Measurements from ENCODE around the gene NRROS. TPM values are rescaled to one million over a fixed set of nuclear protein-coding genes. Genes with fewer than 3 reads are reported as not detected.

NRROS gene
- total RNA-seq, 1 donor, result 0.72 TPM

GRCh38 chr3:196700801-196701200 is 61.3 kb downstream of the NRROS start:
- no peaks in the 10 kb centered on the region for H4K20me1 ChIP-seq (ENCODE audit: insufficient read depth, low read length)

GRCh38 chr3:196706327-196706726 is 66.8 kb downstream of the NRROS start:
- no peaks in the 10 kb centered on the region for H3K9me3 ChIP-seq (ENCODE audit: low read depth, low read length)
- no peaks in the 10 kb centered on the region for H3K36me3 ChIP-seq (ENCODE audit: insufficient read depth, low read length)
- H4K20me1 ChIP-seq (ENCODE audit: insufficient read depth, low read length), result no peaks in the 10 kb centered on the region
- H3K27ac ChIP-seq (ENCODE audit: low read depth, low read length), result no peak overlapping the region
- peaks cover 3% of the 10 kb centered on the region for H3K4me1 ChIP-seq (ENCODE audit: insufficient read depth, low read length)
- peaks cover 3% of the 10 kb centered on the region for H3K27me3 ChIP-seq (ENCODE audit: insufficient read depth, low read length)
- no peak for TF ChIP-seq CTCF (IDR thresholded peaks at IDR 0.05; ENCODE audit: extremely low read depth, low read depth, low read length)
- no peak overlapping the region for H2AFZ ChIP-seq (ENCODE audit: low read length)
- H3K4me3 ChIP-seq (ENCODE audit: insufficient read depth, low read length), result no peak overlapping the region
- no peak for DNase-seq (ENCODE audit: insufficient read length, low spot score, missing footprints)
- H3K79me2 ChIP-seq (ENCODE audit: insufficient read depth, low read length), result no peaks in the 10 kb centered on the region
- H3K4me2 ChIP-seq (ENCODE audit: insufficient read depth, low read length), result no peak overlapping the region

More at GRCh38 chr3:196700801-196701200, 61.3 kb downstream of the NRROS start:
- Histone ChIP-seq H3K36me3 (ENCODE audit: insufficient read depth, low read length) (no peaks in the 10 kb centered on the region), H3K27ac (ENCODE audit: low read depth, low read length) (no peak overlapping the region), H3K27me3 (ENCODE audit: insufficient read depth, low read length) (peaks cover 3% of the 10 kb centered on the region), H3K79me2 (ENCODE audit: insufficient read depth, low read length) (no peaks in the 10 kb centered on the region), H2AFZ (ENCODE audit: low read length) (no peak overlapping the region), H3K4me1 (ENCODE audit: insufficient read depth, low read length) (no peaks in the 10 kb centered on the region), H3K4me3 (ENCODE audit: insufficient read depth, low read length) (no peak overlapping the region), H3K9me3 (ENCODE audit: low read depth, low read length) (no peaks in the 10 kb centered on the region), H3K4me2 (ENCODE audit: insufficient read depth, low read length) (no peak overlapping the region)
- no peak for TF ChIP-seq CTCF (IDR thresholded peaks at IDR 0.05; ENCODE audit: extremely low read depth, low read depth, low read length)
- DNase-seq (ENCODE audit: insufficient read length, low spot score, missing footprints), result no peak

- no peaks in the 10 kb centered on the region for H3K36me3 ChIP-seq (ENCODE audit: insufficient read depth, low read length)
- no peaks in the 10 kb centered on the region for H4K20me1 ChIP-seq (ENCODE audit: insufficient read depth, low read length)
- no peak overlapping the region for H3K27ac ChIP-seq (ENCODE audit: low read depth, low read length)
- H3K27me3 ChIP-seq (ENCODE audit: insufficient read depth, low read length), result peaks cover 3% of the 10 kb centered on the region
- H3K4me1 ChIP-seq (ENCODE audit: insufficient read depth, low read length), result peaks cover 6% of the 10 kb centered on the region
- DNase-seq (ENCODE audit: insufficient read length, low spot score, missing footprints), result no peak
- H3K9me3 ChIP-seq (ENCODE audit: low read depth, low read length), result no peaks in the 10 kb centered on the region
- no peak overlapping the region for H3K4me3 ChIP-seq (ENCODE audit: insufficient read depth, low read length)
- H2AFZ ChIP-seq (ENCODE audit: low read length), result no peak overlapping the region
- no peaks in the 10 kb centered on the region for H3K79me2 ChIP-seq (ENCODE audit: insufficient read depth, low read length)
- no peak overlapping the region for H3K4me2 ChIP-seq (ENCODE audit: insufficient read depth, low read length)
- no peak for TF ChIP-seq CTCF (IDR thresholded peaks at IDR 0.05; ENCODE audit: extremely low read depth, low read depth, low read length)
Measured at GRCh38 chr3:196706731-196707130, 67.2 kb downstream of the NRROS start.

- H3K27me3 ChIP-seq (ENCODE audit: insufficient read depth, low read length), result peaks cover 2% of the 10 kb centered on the region
- H3K4me1 ChIP-seq (ENCODE audit: insufficient read depth, low read length), result peaks cover 6% of the 10 kb centered on the region
- DNase-seq (ENCODE audit: insufficient read length, low spot score, missing footprints), result no peak
- no peak overlapping the region for H3K27ac ChIP-seq (ENCODE audit: low read depth, low read length)
- TF ChIP-seq CTCF (IDR thresholded peaks at IDR 0.05; ENCODE audit: extremely low read depth, low read depth, low read length), result no peak
- H4K20me1 ChIP-seq (ENCODE audit: insufficient read depth, low read length), result no peaks in the 10 kb centered on the region
- no peaks in the 10 kb centered on the region for H3K36me3 ChIP-seq (ENCODE audit: insufficient read depth, low read length)
- H2AFZ ChIP-seq (ENCODE audit: low read length), result no peak overlapping the region
- H3K4me2 ChIP-seq (ENCODE audit: insufficient read depth, low read length), result no peak overlapping the region
- no peak overlapping the region for H3K4me3 ChIP-seq (ENCODE audit: insufficient read depth, low read length)
- no peaks in the 10 kb centered on the region for H3K79me2 ChIP-seq (ENCODE audit: insufficient read depth, low read length)
- no peaks in the 10 kb centered on the region for H3K9me3 ChIP-seq (ENCODE audit: low read depth, low read length)
Measured at GRCh38 chr3:196707566-196707965, 68.1 kb downstream of the NRROS start.

Measured in osteoblast (primary cell).